ENCODE measurements around the gene LMOD1. TPM values are rescaled to one million over a fixed set of nuclear protein-coding genes. Genes with fewer than 3 reads are reported as not detected.
"Not testable (repeated sequence)": the region's sequence is repeated elsewhere in the genome, so short reads cannot be mapped to it uniquely, and the experiment has no call there.

The LMOD1 gene
- total RNA-seq, 1 experiment from 2014 or later, result not detected

GRCh38 chr1:201917362-201918033 is 28.9 kb downstream of the LMOD1 start:
- DNase-seq (ENCODE audit: extremely low read depth, low read depth), result no peak

GRCh38 chr1:201916649-201917249 is 29.6 kb downstream of the LMOD1 start:
- peak; percentile 11 for DNase-seq (ENCODE audit: extremely low read depth, low read depth)

GRCh38 chr1:201914456-201915235 is 31.7 kb downstream of the LMOD1 start:
- no peak for DNase-seq (ENCODE audit: extremely low read depth, low read depth)

- no peak for DNase-seq (ENCODE audit: extremely low read depth, low read depth)
Observed at GRCh38 chr1:201912832-201913231, 33.5 kb downstream of the LMOD1 start.

GRCh38 chr1:201911826-201912571 is 34.3 kb downstream of the LMOD1 start:
- DNase-seq (ENCODE audit: extremely low read depth, low read depth), result no peak

- no peak for DNase-seq (ENCODE audit: extremely low read depth, low read depth)
Observed at GRCh38 chr1:201907621-201908020, 38.7 kb downstream of the LMOD1 start.

- no peak for DNase-seq (ENCODE audit: extremely low read depth, low read depth)
Observed at GRCh38 chr1:201906336-201906735, 40.0 kb downstream of the LMOD1 start.

- no peak for DNase-seq (ENCODE audit: extremely low read depth, low read depth)
Observed at GRCh38 chr1:201905234-201905890, 41.0 kb downstream of the LMOD1 start.

GRCh38 chr1:201904579-201904978 is 41.8 kb downstream of the LMOD1 start:
- no peak for DNase-seq (ENCODE audit: extremely low read depth, low read depth)

GRCh38 chr1:201903135-201903534 is 43.2 kb downstream of the LMOD1 start:
- no peak for DNase-seq (ENCODE audit: extremely low read depth, low read depth)

- DNase-seq (ENCODE audit: extremely low read depth, low read depth), result no peak
Observed at GRCh38 chr1:201902198-201902597, 44.1 kb downstream of the LMOD1 start.

- DNase-seq (ENCODE audit: extremely low read depth, low read depth), result not testable (repeated sequence)
Observed at GRCh38 chr1:201901036-201901435, 45.3 kb downstream of the LMOD1 start.

- no peak for DNase-seq (ENCODE audit: extremely low read depth, low read depth)
Observed at GRCh38 chr1:201900476-201900875, 45.9 kb downstream of the LMOD1 start.

- no peak for DNase-seq (ENCODE audit: extremely low read depth, low read depth)
Observed at GRCh38 chr1:201899683-201900429, 46.5 kb downstream of the LMOD1 start.

- no peak for DNase-seq (ENCODE audit: extremely low read depth, low read depth)
Observed at GRCh38 chr1:201898992-201899391, 47.4 kb downstream of the LMOD1 start.

- no peak for DNase-seq (ENCODE audit: extremely low read depth, low read depth)
Observed at GRCh38 chr1:201898240-201898894, 48.0 kb downstream of the LMOD1 start.

- no peak for DNase-seq (ENCODE audit: extremely low read depth, low read depth)
Observed at GRCh38 chr1:201896951-201897391, 49.4 kb downstream of the LMOD1 start.

- peak; percentile 92 for DNase-seq (ENCODE audit: extremely low read depth, low read depth)
Observed at GRCh38 chr1:201895913-201896807, 50.2 kb downstream of the LMOD1 start.
